Kidney capillary endothelial cell (primary cell): Measurements from ENCODE around the gene PRKCA.

ENCODE experiments used
- DNase-seq: peaks from one replicate; pipeline ENCODE4 v3.0.0-alpha.2; 2018; ENCODE audit warnings: low spot score

The PRKCA gene

GRCh38 chr17:66776999-66777688 is 474.7 kb downstream of the PRKCA start:
- DNase-seq, result no peak

DNA sequence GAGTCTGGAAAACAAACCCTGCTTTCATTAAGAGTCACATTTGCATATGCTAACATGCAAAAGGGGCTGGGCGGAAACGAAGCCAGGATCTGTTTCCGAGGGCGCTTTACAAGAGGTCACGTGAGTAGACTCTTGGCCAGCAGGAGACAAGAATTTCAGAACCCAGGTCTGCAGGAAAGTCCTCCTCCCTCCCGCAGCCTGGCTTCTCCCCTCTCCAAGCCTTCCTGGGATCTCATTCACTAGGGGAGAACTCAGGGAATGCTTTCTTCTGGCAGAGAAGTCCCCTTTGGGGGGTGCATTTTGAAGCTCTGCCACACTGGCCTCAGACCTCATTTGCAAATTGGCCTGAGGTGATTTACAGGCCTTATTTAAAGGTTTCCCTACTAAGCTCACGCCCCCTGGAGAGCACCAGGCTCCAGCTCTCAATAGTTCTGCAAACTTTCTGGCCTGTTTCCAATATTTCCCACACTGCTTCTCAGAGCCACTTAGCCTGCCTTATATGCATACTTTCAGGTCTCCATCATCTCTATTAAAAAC is 475.3 kb downstream of the PRKCA start:
- no peak for DNase-seq

GRCh38 chr17:66778531-66779236 is 476.3 kb downstream of the PRKCA start:
- DNase-seq, result no peak

DNA sequence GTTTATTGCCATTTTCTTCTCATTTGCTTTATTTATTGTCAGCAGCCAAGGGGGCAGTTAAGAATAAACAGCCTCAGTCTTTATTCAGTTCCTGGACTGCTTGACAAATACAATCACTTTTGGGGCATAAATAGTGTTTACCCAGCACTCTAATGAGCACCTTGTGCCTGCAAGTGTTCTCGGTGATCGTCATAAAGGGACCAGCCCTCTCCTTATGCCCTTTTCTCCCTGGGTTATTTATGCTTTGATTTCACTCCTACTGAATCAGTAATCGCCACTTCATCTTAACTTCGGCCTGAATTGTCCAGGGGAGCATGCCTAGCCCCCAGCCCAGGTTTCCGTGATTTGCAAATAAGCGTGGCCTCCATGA is 476.8 kb downstream of the PRKCA start:
- no peak for DNase-seq

- no peak for DNase-seq
Observed at GRCh38 chr17:66781135-66781534, 478.7 kb downstream of the PRKCA start.

DNA sequence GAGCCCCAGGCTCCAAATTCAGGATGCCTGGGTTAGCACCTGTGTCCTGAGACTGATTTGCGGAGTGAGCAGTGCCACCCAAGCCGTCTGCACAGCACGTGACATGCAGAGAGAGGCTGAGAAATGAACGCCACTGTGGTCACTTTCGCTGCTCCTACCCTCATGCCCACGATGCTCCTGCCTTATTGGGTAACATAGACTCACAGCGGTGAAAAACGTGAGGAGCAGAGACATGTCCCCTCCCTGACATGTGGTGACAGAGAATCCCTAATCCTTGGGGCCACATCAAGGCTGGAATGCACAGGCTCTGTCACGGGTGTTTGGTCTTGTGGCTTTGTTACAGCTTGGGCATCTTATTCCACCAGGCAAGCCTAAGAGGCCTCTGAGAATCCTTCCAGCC is 480.4 kb downstream of the PRKCA start:
- no peak for DNase-seq

DNA sequence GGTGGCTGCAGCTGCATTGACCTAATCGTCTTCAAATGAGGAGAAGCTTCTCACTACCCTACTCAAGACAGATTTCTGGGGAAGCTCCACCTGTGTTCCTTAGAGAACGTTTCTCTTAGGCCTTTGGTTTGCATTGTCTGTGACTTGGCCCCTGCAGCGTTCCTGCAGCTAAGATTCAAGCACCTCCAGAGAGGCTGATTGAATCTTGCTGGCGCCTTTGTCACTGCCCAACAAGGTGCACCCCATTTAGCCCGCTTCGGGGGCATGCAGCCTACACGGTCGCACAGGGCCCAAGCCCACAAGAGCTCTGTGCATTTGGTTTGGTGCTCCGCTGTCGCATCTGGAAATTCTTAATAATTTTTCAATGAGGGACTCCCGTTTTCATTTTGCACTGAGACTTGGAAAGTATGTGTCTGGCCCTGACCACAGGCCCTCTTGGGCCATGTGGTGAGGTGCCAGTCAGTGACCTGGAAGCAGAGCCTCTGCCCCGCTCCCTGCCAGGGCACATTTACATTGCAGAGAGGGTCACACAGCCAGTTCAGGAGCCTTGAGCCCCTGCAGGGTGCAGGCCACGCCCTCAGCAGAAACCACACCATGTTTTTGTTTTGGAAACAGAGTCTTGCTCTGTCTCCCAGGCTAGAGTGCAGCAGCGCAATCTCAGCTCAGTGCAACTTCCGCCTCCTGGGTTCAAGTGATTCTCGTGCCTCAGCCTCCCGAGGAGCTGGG is 481.4 kb downstream of the PRKCA start:
- DNase-seq, result no peak

DNA sequence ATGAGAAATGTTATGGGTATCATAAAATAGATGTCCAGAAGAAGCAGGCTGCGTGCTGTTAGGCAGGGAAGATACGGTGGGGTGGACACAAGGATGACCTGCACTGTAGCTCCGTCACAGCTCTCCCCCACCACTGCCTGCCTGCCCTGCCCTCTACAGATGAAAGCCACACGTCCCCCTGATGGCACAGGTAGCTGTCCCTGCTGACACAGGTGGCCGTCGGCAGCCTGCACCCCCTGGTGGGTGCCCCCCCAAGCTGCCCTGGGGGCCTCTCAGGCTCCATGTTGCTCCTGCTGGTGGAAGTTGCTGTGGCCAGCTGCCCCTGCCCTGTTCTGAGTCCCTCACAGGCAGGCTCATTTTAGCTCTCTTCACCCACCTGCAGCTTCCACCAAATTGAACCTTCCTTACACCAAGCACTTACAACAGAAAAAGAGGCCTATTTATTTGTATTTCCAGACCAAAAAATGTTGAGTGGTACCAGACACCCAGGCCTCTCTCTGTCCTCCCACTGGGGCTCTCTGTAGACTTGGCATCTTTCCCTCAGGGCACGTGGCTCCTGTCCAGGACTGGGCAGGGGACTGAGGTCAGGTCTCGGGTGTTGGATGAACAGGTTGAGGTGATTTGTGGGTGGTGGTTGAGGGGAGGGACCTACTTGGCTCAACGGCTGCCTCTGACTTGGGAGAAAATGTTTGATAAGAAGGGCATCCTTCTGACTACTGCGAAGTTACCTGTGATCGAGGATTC is 482.4 kb downstream of the PRKCA start:
- no peak for DNase-seq

GRCh38 chr17:66786107-66786506 is 483.7 kb downstream of the PRKCA start:
- DNase-seq, result no peak

DNA sequence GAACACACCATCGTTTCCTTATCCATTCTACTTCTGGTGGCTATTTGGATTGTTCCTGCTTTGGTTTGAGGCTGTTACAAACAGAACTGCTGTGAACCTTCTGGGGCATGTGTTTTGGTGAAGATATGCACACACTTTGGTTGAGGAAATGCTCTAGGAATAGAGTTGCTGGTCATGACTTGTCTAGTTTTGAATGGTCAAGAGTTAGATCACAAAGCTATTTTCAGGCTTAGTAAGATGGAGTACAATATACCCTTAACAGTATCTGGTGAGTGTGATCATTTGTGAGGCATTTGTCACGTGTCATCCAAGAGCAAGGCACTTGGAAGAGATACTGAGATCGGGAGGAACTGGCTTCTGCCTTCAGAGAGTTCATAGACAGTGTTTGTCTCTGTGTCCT is 485.5 kb downstream of the PRKCA start:
- no peak for DNase-seq

DNA sequence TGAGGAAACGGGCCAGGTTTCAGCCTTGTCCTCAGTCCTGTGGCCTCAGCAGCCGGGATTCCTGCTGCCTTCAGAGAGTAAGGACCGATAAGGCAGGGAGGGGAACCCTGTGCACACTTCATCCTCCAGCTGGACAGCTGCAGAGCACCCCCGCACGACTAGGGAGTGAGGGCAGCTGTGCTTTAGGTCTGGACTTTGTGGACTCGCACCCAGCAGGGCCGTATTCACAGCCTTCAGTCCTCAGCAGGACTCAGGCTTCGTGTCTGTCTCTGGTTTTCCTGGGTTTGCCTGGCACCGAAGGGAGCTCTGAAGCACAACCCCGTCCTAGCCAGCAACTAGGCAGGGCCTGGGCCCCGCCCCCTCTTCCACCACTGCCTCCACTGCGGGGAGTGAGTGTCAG is 486.7 kb downstream of the PRKCA start:
- no peak for DNase-seq

- DNase-seq, result no peak
Observed at GRCh38 chr17:66789961-66790437, 487.6 kb downstream of the PRKCA start.

- no peak for DNase-seq
Observed at GRCh38 chr17:66790501-66791061, 488.2 kb downstream of the PRKCA start.

GRCh38 chr17:66791347-66791746 is 488.9 kb downstream of the PRKCA start:
- DNase-seq, result no peak

- no peak for DNase-seq
Observed at GRCh38 chr17:66793814-66794213, 491.4 kb downstream of the PRKCA start.

GRCh38 chr17:66795486-66795885 is 493.1 kb downstream of the PRKCA start:
- DNase-seq, result no peak

- no peak for DNase-seq
Observed at GRCh38 chr17:66799849-66800537, 497.6 kb downstream of the PRKCA start.

DNA sequence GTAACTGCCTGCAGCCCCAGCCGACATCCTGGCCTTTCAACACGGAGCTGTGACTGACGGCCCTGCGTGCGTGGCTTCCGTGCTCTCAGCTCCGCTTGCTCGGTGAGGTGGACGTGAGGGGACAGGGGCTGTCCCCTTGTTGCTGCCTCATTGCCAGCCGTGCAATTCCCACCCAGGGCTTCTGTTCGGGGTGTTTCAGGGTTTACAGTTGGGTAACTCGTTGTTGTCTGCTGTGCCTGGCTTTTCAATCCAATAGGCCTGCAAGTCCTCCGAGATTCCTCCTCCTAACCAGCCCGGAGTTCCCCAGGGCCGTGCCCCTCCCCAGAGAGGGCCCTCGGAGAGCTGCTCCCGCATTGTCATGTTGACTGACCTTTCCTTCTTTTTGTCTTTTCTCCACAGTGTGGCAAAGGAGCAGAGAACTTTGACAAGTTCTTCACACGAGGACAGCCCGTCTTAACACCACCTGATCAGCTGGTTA is 501.1 kb downstream of the PRKCA start:
- no peak for DNase-seq

DNA sequence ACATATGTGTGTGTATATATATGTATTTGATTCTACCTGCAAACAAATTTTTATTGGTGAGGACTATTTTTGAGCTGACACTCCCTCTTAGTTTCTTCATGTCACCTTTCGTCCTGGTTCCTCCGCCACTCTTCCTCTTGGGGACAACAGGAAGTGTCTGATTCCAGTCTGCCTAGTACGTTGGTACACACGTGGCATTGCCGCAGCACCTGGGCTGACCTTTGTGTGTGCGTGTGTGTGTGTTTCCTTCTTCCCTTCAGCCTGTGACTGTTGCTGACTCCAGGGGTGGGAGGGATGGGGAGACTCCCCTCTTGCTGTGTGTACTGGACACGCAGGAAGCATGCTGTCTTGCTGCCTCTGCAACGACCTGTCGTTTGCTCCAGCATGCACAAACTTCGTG is 503.2 kb downstream of the PRKCA start:
- no peak for DNase-seq

DNA sequence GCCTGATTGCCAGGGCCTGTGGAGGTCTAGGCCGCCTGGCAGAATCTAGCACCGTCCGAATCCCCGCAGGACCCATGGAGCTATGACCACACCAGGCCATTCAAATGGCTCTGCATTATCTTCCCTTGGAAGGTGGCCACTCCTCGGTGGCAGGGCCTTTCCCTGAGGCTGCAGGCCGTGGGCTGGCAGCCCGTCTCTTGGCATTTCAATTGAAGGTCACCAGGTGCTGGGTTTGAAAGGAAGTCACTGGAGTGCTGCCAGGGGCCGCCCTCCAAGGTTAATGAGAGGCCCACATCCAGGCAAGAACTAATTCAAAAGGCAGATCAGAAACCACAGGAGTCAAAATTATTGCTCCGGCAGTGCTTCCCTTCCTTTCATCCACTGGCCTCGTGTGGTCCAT is 504.8 kb downstream of the PRKCA start:
- DNase-seq, result no peak

GRCh38 chr17:66809408-66809807 is 507.0 kb downstream of the PRKCA start:
- no peak for DNase-seq
